Hepatic stellate cell (primary cell): ENCODE measurements around the gene UFSP2.

Experiments
- DNase-seq: peaks from one replicate; pipeline ENCODE4 v3.0.0; 2011; ENCODE audit warnings: low spot score

Gene UFSP2, protein sequence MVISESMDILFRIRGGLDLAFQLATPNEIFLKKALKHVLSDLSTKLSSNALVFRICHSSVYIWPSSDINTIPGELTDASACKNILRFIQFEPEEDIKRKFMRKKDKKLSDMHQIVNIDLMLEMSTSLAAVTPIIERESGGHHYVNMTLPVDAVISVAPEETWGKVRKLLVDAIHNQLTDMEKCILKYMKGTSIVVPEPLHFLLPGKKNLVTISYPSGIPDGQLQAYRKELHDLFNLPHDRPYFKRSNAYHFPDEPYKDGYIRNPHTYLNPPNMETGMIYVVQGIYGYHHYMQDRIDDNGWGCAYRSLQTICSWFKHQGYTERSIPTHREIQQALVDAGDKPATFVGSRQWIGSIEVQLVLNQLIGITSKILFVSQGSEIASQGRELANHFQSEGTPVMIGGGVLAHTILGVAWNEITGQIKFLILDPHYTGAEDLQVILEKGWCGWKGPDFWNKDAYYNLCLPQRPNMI

DNA sequence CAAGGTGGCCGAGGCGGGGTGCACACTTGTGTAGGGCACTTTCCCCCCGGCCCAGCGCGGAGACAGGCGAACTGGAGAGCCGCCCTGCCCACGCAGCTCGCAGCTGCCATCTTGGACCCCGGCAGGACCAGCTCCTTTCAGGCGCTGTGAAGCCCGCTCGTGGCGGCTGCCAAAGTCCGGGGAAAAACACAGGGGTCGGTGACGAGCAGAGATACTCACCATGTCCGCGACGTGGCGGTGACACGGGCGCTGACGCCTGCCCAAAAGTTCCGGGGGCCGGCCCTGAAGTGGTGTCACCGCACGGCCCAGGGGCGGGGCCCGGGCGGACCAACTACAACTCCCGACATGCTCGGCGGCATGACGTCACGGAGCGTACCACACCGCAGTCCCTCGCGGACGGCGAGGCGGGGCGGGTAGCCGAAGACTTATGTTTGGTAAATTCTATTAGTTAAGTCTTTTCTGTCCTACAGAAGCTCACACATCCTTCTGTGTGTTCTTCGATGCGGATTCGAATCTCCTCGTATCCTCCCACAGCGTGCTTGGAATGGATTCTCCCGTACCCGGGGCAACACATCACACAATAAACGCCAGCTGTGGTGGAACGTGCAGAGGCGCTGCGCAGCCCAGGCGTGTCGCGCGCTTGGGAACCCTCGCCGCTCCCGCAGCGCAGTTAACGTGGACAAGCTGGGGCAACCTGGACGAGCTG is at the start of gene UFSP2:
UFSP2 (minus strand) TSS at position 318 of the 706 bp plus-strand sequence; CDS start at position 222, 96 bp downstream.
- peak; percentile 91 for DNase-seq

DNA sequence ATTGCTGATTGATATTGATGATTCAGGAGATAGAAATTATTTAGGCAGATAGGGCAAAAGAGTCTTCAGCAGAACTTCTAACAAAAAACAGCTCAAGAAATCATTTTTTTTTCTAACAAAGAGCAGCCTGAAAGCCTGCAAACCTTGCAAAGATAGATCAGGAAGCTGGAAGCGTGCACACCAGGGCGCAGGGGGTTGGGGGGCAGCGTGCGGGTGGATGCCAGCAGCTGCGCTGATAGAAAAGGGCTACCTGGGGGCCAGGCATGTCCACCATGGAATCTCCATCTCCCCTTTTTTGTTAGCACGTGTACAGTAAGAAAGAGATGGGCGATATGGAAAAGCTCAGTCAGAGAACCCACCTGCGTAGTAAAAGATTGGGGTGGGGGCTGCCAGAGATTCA is 47.5 kb upstream of the UFSP2 start:
- DNase-seq = no peak

DNA sequence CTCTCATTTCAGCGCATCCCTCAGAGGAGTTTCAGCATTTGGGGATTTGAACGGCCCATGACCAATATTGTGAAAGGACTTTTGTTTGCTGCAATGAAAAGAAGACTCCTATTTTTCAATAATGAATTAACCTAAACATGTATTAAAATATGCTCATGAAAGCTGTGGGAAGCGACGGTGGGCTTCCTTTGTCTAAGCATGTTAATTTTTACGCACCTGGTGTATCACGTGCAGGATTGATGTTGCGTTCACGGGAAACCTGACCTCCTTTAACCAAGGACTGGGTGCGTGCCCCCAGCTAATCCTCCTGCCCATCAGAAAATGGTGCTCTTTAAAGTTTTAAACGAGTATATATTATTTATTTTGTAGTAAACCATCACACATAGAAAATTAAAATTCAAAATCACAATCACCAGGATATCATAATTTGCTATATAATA is 46.4 kb upstream of the UFSP2 start:
- DNase-seq = no peak

DNA sequence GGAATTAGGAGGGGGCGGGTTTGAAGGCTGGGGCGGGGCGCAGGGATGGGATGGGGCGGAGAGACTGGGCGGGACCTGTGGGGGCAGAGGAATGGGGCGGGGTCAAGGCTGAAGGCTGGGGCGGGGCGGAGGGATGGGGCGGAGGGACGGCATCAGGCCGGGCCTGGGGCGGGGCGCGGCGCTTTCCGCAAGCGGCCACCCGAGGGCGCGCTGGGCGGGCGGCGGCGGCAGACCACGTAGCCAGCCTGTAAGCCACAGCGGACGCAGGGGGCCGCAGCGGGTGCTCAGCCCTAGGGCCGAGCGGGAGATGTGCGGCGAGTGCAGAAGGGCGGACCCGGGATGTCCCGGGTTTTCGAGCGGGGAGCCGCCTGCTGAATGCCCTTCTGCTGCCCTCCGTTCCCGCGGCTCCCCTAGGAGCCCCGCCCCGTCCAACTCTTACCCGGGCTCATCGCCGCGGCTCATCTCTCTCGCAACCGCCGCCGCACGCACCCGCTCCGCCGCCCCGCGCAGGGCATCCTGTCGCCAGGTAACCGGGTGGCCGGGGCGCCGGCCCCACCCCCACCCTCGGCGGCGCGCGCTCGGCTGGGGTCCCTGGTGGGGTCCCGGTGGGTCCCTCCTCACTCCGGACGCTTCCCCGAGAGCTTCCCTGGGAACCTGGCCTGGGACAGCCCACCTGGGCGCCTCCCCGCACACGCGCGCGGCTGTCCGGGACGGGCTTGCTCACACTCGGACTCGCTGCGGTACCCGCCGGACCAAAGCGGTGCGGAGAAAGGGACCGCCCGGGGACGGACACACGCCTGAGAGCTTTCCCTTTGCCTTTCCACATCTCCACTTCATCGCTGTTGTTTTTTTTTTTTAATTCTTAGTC is 45.7 kb upstream of the UFSP2 start, which contains the start of gene CCDC110:
CCDC110 (minus strand) TSS at position 499 of the 868 bp plus-strand sequence; CDS start at position 449, 50 bp downstream.
- DNase-seq = peak; percentile 92

DNA sequence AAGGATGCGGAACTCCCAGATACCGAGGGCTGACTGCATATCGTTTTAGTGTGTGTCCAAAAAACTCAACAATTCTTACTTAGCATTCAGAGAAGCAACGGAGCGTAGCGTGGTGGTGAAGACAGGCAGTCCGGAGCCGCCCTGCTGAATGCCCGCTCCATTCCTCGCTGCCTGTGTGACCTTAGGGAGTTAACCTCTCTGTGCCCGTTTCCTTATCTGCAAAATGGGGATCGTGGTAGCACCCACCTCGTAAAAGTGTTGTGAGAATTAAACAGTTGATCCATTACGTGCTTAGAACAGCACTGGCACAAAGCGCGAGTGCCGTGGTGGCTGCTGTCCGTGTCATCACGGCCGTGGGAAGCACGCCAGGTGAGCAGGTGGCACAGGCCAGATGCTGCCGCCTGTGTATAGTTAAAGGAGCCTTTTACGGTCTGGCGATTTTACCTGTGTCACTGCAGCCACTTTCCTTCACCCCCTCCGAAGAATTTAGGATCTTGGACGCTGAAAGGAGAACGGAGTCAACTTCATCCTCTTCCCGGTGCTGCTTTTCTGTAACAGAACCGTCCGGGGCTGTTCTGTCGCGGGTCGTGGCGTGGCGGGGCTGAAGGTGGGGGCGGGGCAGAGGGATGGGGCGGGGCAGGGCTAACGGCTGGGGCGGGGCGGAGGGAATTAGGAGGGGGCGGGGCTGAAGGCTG is 44.9 kb upstream of the UFSP2 start:
- peak; percentile 15 for DNase-seq

DNA sequence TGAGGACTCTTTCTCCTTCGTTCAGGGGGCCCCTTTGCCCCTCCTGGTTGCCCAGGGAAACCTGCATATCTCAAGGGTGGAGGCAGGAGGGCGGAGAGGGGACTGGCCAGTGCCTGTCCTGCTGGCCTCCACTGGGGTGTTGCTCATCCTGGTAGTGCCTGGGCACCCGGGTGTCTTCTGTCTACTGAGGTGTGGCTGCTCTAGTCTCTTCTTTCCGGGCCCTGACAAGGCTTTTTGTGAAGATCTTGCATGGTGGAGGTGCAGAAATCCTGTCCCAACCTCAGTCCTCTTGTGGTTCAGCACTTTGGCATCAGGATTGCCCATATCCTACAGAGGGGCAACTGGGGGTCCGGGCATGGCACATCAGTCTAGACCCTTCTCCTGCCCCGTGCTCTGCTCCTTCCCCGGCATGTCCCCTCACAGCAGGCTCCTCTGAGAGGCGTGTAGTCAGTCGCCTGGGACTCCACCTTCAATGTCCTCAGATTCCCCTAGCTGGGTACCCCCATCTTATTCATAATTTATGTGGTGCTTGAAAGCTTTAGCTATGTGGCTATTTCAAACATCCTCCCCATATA is 43.9 kb upstream of the UFSP2 start:
- DNase-seq = no peak

DNA sequence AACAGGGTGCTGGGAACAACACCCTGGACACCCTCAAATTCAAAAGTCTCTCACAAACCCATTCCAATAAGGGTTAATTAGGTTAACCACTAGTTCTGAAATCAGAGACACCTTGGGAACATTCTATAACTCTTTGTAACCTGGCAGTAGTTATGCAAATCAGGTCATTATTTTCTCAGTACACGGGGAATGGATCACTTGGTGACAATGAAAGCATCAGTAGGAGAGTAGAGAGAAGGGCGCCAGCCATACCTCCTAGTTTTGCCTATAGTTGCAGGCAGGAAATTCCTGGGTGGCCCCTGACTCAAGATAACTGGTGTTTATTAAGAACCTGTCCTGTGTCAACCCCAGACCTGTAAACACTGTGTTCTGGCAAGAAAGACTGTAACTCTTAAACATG is 43.2 kb upstream of the UFSP2 start:
- no peak for DNase-seq

DNA sequence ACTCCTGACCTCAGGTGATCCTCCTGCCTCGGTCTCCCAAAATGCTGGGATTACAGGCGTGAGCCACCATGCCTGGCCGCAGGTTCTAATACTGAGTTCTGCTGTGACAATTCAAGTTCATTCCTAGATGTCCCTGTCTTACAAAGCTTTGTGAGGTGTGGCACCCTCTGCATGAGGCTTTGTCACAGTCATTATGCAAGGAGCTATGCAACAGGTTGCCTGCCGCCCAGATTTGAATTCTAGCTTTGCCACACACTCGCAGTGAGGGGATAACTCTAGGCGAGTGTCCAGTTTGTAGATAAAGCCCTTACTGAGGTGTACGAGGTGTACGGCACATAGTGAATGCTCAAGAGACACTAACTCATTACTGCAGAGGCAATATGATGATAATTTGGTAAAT is 42.2 kb upstream of the UFSP2 start:
- no peak for DNase-seq

DNA sequence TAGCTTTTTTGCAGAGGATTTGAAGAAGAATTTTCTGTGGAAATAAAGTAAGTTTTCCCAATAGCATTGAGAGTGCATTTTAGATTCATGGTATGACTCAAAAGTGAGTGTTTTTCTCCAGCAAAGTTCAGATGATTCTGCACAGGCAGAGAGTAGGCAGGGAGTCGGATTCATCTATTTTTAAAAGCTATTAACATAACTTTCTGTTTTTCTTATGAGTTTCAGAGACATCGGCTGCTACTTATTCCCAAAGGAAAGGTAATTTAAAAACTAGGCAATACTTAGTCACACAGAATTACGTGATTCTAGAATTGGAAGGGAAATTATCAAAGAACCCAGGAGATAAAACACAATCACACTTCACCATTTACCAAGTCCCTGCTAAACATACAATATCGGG is 41.3 kb upstream of the UFSP2 start:
- DNase-seq = peak; percentile 19

DNA sequence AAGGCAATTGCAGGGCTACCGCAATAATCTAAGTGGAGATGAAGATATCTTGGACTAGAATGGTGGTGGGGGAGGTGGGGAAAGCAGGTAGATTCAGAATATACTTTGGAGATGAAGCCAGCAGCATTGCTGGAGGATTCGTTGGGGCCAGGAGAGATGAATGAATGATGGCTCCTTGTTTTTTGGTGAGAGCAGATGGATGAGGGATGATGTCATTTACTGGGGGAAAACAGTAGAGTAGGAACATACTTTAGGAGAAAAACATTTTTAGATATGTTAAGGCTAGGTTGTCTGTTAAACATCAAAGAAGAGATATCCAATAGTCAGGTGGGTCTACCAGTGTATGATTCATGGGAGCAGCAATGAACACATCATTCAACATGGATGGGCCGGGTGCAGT is 39.9 kb upstream of the UFSP2 start:
- DNase-seq = no peak

DNA sequence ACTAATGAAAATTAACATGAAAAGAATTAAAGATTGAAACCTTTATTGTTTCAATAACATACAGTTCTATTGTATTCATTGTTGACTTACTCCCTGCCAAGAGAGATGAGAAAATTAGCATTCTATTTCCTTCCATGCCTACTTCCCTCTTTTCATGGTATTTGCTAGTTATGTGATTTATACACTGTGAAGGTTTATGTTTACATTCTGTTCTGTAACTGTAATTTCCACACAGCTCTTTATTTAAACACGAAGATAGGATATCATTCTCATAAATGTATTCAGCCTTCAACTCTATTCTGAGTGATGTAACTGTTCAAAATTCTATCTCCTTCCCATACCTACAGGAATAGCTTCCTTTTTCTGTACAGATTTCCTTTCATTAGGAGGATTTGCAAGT is 39.1 kb upstream of the UFSP2 start:
- no peak for DNase-seq

DNA sequence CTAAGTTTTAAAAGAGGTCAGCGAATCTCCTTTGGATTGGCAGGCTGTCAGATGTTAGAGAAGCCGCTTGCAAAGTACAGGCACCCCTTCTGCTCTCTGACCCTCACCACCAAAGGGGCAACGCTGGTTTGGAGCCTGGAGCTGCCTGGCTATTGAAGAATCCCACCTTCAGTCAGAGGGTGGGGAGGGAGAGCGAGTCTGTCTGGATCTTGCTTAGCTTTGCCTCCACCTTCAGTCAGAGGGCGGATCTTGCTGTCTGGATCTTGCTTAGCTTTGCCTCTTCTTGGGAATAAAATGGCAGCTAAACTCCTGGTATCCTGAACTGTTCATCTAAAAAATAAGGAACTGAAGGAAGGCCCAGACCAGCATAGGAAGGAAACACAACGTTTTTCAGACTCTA is 38.4 kb upstream of the UFSP2 start:
- no peak for DNase-seq

DNA sequence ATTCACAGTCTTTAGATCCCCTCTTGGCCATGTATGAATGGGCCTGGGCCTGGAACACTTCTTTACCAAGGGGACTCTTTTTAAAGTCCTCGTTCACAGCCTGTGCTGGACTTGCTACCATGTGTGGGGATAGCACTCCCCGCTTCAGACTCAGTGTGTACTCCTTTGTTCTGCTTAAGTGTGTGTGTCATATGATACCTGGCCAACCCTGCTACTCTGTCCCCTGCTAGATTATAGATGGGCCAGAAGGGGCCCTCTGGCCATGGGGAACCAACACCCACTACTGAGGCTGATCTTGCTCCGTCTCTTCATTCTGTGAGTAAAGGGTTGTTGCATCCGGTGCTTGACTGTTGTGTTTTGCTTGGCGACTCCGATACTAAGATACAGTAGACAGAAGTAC is 37.8 kb upstream of the UFSP2 start:
- no peak for DNase-seq

DNA sequence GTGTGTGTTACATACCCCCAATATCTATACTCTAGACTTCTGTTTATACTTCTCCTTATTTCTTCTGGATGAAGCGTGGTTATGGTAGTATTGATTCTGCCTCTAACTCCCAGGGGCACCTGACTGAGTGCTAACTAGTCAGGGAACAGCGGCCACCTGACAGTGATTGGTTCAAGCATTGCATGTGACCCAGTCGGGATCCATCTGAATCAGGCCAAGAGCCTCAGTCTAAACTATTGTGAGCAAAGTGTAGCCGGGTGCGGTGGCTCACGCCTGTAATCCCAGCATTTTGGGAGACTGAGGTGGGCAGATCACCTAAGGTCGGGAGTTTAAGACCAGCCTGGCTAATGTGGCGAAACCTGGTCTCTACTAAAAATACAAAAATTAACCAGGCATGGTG is 35.8 kb upstream of the UFSP2 start:
- no peak for DNase-seq

DNA sequence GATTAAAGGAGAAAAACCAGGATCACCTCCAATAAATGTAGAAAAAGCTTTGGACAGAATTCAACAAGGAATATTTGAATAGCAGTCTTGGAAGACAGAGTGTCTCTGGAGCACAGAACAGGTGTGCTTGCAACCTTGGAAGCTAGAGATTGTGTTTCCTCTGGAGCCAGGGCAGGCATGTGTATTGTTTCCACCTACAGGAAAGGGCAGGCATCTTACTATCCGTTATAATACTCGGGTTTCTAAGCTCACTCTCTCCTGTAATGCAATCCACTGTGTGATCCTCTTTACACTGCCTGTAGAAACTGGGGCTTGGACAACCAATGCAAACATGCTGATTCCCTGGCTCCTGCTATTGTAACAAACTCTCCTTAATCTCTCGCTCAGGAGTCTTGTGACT is 31.4 kb upstream of the UFSP2 start:
- no peak for DNase-seq

DNA sequence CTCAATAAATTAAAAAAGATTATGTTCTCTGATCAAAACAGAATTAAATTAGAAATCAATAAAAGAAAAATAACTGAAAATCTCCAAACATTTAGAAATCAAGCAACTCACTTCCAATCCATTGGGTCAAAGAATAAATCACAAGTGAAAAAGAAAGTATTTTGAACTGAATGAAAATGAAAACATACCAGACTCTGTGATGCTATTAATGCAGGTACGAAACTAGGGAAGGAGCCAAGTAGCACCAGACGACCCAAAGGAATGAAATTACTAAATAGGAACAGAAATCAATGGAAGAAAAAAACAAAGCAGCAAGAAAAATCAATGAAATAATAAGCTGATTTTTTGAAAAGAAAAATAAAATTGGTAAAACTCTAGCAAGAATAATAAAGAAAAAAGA is 30.4 kb upstream of the UFSP2 start:
- no peak for DNase-seq

DNA sequence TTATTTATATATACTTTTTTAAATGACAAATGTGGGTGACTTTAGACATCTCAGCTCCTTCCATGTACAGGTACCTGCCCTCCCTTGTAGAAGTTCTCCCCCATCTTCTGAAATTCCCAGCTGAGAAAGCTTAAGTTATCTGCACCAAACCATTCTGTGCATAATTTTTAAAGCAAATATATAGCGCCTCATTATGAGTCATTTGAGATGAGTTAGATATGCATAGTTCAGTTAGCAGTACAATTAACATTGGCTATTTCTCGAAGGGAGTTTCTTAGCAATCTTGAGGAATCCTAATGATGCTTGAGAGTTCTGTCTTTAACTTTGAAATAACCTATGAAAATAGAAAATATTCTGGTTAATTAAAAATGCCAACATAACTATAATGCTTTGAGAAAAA is 19.4 kb upstream of the UFSP2 start:
- DNase-seq = no peak

DNA sequence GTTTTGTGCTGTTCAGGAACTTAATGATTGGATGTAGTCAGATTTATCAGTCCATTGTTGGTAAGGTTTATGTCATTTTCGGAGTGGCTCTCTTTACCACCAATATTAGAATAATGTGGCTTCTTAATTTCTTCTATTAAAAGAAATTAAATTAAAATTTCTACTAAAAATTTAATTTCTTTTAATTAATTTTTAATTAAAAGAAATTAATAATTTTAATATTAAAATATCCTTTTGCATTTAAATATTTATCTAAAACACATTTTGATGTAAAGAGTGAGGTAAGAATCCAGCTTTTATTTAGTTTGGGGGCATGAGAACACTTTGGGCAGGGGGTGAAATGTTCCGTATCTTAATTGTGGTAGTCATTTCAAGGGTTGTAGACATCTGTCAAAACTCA is 15.7 kb upstream of the UFSP2 start:
- DNase-seq = no peak

DNA sequence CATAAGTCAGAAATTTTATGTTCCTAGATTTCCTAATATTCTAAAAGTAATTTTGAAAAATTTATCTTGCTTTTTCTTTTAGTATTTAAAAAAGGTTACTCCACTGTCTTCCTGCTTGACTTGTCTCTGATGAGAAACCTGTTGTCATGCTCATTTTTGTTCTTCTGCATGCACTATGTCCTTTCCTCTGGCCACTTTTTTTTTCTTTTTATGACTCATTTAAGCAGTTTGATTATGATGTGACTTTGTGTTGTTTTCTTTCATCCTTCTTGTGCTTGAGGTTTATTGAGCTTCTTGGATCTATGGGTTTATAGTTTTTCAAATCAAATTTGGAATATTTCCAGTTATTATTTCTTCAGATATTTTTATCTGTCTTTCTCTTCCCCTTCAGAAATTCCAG is 12.0 kb upstream of the UFSP2 start:
- no peak for DNase-seq

DNA sequence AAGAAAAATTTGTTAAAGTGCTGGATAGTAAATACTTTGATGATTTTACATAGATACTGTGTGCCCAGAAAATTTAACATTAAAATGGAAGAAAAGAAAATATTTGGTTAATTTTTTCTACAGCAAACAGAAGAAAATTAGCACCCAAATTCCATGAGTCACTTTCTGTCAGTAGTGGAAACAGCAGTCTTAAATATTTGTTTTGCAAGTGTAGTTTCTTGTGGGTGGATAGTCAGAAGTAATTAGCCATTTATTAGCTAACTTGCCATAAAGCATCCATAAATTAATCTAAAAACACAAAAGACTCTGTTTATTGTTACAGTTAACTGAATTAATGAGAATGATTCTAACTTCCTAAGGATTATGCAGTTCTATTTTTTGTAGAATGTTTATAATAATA is 9.7 kb upstream of the UFSP2 start:
- DNase-seq = no peak

DNA sequence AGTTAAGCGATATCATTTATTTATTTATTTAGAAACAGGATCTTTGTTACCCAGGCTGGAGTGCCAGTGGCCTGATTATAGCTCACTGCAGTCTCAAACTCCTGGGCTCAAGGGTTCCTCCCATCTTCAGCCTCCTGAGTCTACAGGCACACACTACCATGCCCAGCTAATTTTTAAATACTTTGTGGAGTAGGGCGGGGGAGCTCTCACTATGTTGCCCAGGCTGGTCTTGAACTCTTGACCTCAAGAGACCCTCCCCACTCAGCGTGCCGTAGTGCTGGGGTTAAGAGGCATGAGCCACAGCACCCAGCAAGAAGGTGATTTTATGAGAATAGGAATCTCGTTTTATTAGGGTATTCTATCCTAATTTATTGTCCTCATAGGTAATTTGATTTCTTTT is 3.9 kb upstream of the UFSP2 start:
- DNase-seq = no peak
